NCI-H1417 (cell line): ENCODE results near the gene DPH1.
"Not testable (repeated sequence)": the region's sequence is repeated elsewhere in the genome, so short reads cannot be mapped to it uniquely, and the experiment has no call there.

ENCODE experiments used
- DNase-seq, 3 experiments: peaks; one replicate each; lab custom pipeline; 2025; lab: John Stamatoyannopoulos, UW

Gene DPH1

GRCh38 chr17:2029911-2030778 is at the start of gene DPH1:
Gene DPH1 (plus strand): TSS chr17:2030153. CDS start chr17:2030170, 17 bp downstream.
- peak; percentile 75 to 85 (median 85) for DNase-seq

- no peak for DNase-seq
Measured at GRCh38 chr17:1980665-1981250, 49.2 kb upstream of the DPH1 start.

- DNase-seq = not testable (repeated sequence)
Measured at GRCh38 chr17:1982793-1983366, 47.1 kb upstream of the DPH1 start.

GRCh38 chr17:1985093-1985492 is 44.9 kb upstream of the DPH1 start:
- no peak for DNase-seq

- DNase-seq = no peak
Measured at GRCh38 chr17:1985686-1986085, 44.3 kb upstream of the DPH1 start.

GRCh38 chr17:1986783-1987451 is 43.0 kb upstream of the DPH1 start:
- no peak for DNase-seq

GRCh38 chr17:1989135-1989534 is 40.8 kb upstream of the DPH1 start:
- DNase-seq = no peak

- DNase-seq = no peak
Measured at GRCh38 chr17:1992541-1992940, 37.4 kb upstream of the DPH1 start.

GRCh38 chr17:1994707-1995106 is 35.2 kb upstream of the DPH1 start:
- DNase-seq = no peak

GRCh38 chr17:1995321-1995892 is 34.5 kb upstream of the DPH1 start:
- peak in 2 of 3 experiments; percentile 41 to 65 for DNase-seq

- DNase-seq = peak in 1 of 3 experiments; percentile 9
Measured at GRCh38 chr17:1995907-1996799, 33.8 kb upstream of the DPH1 start.

GRCh38 chr17:1996800-1997288 is 33.1 kb upstream of the DPH1 start:
- DNase-seq = peak in 1 of 3 experiments; percentile 28

GRCh38 chr17:1997289-1997926 is 32.5 kb upstream of the DPH1 start:
- DNase-seq = no peak

- DNase-seq = peak; percentile 10 to 41 (median 25)
Measured at GRCh38 chr17:1997927-1998742, 31.8 kb upstream of the DPH1 start.

GRCh38 chr17:1999557-2000251 is 30.2 kb upstream of the DPH1 start:
- peak; percentile 42 to 88 (median 87) for DNase-seq

GRCh38 chr17:2002767-2003329 is 27.1 kb upstream of the DPH1 start:
- DNase-seq = no peak

- no peak for DNase-seq
Measured at GRCh38 chr17:2003525-2003924, 26.4 kb upstream of the DPH1 start.

GRCh38 chr17:2004435-2004952 is 25.5 kb upstream of the DPH1 start:
- DNase-seq = no peak
